SU-DHL-6 (cell line): ENCODE data around the gene C10orf53.

Source experiments
- H2AFZ ChIP-seq: fragments of 200-600 bp; sonication (generic); 2 replicates; pipeline ENCODE4 v1.6.1; 2014; ENCODE audit warnings: low read depth, mild to moderate bottlenecking, moderate library complexity, mixed read lengths, antibody characterized with exemption, low read length; ENCODE audit not compliant: severe bottlenecking
- H3F3A ChIP-seq: fragments of 200-600 bp; shearing (Covaris generic); 2 replicates; pipeline ENCODE4 v1.6.0; 2016; ENCODE audit warnings: antibody characterized with exemption, mild to moderate bottlenecking; ENCODE audit not compliant: insufficient read depth
- H3K27ac ChIP-seq: fragments of 200-600 bp; sonication (generic); 2 replicates; pipeline ENCODE4 v1.5.1; 2016; ENCODE audit warnings: low read depth, mild to moderate bottlenecking, low read length, moderate library complexity, mixed read lengths
- H3K27me3 ChIP-seq: fragments of 200-600 bp; sonication (generic), shearing (Covaris generic); 2 replicates; pipeline ENCODE4 v1.6.0; 2014; ENCODE audit warnings: mild to moderate bottlenecking, low read length
- H3K36me3 ChIP-seq: fragments of 200-600 bp; sonication (generic); 2 replicates; pipeline ENCODE4 v1.6.1; 2014; ENCODE audit warnings: mild to moderate bottlenecking, low read length, mixed read lengths
- H3K4me2 ChIP-seq: fragments of 300-600, 200-600 bp; shearing (Covaris generic), sonication (generic); 2 replicates; pipeline ENCODE4 v1.6.0; 2014; ENCODE audit warnings: low read length, low read depth, mild to moderate bottlenecking; ENCODE audit not compliant: poor library complexity, severe bottlenecking
- H3K4me3 ChIP-seq: fragments of 200-600 bp; sonication (generic); 2 replicates; pipeline ENCODE4 v1.5.1; 2014; ENCODE audit warnings: antibody characterized with exemption, low read length, mild to moderate bottlenecking, mixed read lengths; ENCODE audit not compliant: insufficient read depth, poor library complexity, severe bottlenecking
- H3K79me2 ChIP-seq: fragments of 200-600 bp; sonication (generic); 2 replicates; pipeline ENCODE4 v1.6.1; 2014; ENCODE audit warnings: mild to moderate bottlenecking, low read length, moderate library complexity; ENCODE audit not compliant: insufficient read depth
- H3K9ac ChIP-seq: fragments of 200-600 bp; sonication (generic); 2 replicates; pipeline ENCODE4 v1.7.0; 2014; ENCODE audit warnings: mild to moderate bottlenecking, low read length
- H3K9me2 ChIP-seq: fragments of 200-600 bp; sonication (generic); replicated peaks from 2 replicates; pipeline ENCODE4 v1.6.1; 2014; ENCODE audit warnings: low read length; ENCODE audit not compliant: insufficient read depth
- H3K9me3 ChIP-seq: fragments of 200-600 bp; sonication (generic); 2 replicates; pipeline ENCODE4 v1.6.1; 2014; ENCODE audit warnings: low read length, mixed read lengths; ENCODE audit not compliant: insufficient read depth
- H4K20me1 ChIP-seq: fragments of 200-600 bp; sonication (generic); 2 replicates; pipeline ENCODE4 v1.6.1; 2014; ENCODE audit warnings: low read depth, mild to moderate bottlenecking, antibody characterized with exemption, low read length, moderate library complexity, mixed read lengths
- CTCF ChIP-seq: fragments of 200-600 bp; sonication (generic); IDR thresholded peaks from one replicate; pipeline ENCODE4 v1.5.1; 2017; ENCODE audit warnings: antibody characterized with exemption, mild to moderate bottlenecking, low read length, moderate library complexity; ENCODE audit not compliant: insufficient read depth, poor library complexity, severe bottlenecking
- EZH2phosphoT487 ChIP-seq: fragments of 200-600 bp; sonication (generic), shearing (Covaris generic); conservative IDR thresholded peaks from 2 replicates; pipeline ENCODE4 v1.6.1; 2018; ENCODE audit warnings: mild to moderate bottlenecking, antibody characterized with exemption, low read length, moderate library complexity, mixed read lengths

C10orf53 gene

DNA sequence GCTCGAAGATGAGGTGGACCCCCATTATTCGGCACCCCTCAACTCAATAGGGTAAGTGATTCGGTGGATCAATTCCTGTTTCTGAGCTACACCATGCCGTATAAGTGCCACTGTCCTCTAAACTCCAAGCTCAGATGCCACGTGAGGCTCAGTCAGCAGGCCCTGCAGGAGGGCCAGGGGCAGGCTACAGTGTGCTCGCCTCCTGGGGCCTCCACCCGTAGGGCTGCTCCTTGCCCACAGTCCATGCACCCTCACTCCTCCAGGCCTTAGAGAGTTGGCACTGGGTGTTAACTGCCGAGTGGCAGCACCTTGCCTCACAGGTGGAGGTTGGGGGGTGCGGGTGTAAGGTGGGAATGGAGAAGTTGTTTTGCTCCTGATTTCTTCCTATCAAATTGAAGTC lies 12.1 kb downstream of the C10orf53 start:
- Histone ChIP-seq H3F3A (no peaks in the 10 kb centered on the region), H3K79me2 (no peaks in the 10 kb centered on the region), H3K36me3 (no peaks in the 10 kb centered on the region), H3K9me3 (no peaks in the 10 kb centered on the region), H3K27me3 (no peaks in the 10 kb centered on the region), H4K20me1 (no peaks in the 10 kb centered on the region), H3K9ac (no peak overlapping the region), H3K27ac (no peak overlapping the region), H3K9me2 (no peaks in the 10 kb centered on the region), H3K4me2 (no peak overlapping the region), H2AFZ (no peak overlapping the region), H3K4me3 (no peak overlapping the region)
- no peak for TF ChIP-seq EZH2phosphoT487
- TF ChIP-seq CTCF: no peak

- no peak overlapping the region for H3K9ac ChIP-seq
- TF ChIP-seq EZH2phosphoT487: no peak
- no peak for TF ChIP-seq CTCF
Measured at GRCh38 chr10:49694466-49694865, 15.0 kb downstream of the C10orf53 start.

DNA sequence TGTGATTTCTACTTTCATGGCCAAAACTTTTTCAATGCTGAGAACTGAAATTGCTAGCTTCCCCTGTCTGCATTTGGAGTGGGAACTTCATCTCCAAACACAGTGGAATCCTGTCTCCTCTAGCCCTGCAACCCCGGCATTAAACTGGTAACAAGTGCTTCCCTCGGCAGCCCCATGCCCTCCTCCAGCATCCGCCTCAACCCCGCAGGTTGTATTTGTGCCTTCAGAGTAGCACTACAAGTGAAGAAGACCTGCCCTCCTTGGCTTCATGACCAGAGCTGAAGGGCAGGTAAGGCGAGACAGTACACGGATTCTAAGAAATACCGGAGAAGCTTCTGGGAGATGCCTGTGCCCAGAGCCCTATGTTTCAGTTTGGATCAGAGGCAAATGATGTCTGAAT lies 16.9 kb downstream of the C10orf53 start:
- Histone ChIP-seq H3K9me2 (no peaks in the 10 kb centered on the region), H3K4me2 (no peak overlapping the region), H3K9ac (no peak overlapping the region), H3K79me2 (no peaks in the 10 kb centered on the region), H3K36me3 (no peaks in the 10 kb centered on the region), H3K9me3 (no peaks in the 10 kb centered on the region), H4K20me1 (no peaks in the 10 kb centered on the region), H3F3A (no peaks in the 10 kb centered on the region), H3K27me3 (no peaks in the 10 kb centered on the region), H3K4me3 (no peak overlapping the region), H3K27ac (no peak overlapping the region), H2AFZ (no peak overlapping the region)
- TF ChIP-seq CTCF (no peak), EZH2phosphoT487 (no peak)

More at GRCh38 chr10:49694466-49694865, 15.0 kb downstream of the C10orf53 start:
- Histone ChIP-seq H3K9me2 (no peaks in the 10 kb centered on the region), H3K9me3 (no peaks in the 10 kb centered on the region), H2AFZ (no peak overlapping the region), H4K20me1 (no peaks in the 10 kb centered on the region), H3K27ac (no peak overlapping the region), H3K4me2 (no peak overlapping the region), H3K27me3 (no peaks in the 10 kb centered on the region), H3K4me3 (no peak overlapping the region), H3K36me3 (no peaks in the 10 kb centered on the region), H3K79me2 (no peaks in the 10 kb centered on the region), H3F3A (no peaks in the 10 kb centered on the region)
